WI38 (cell line): Measurements from ENCODE around the gene DAPK1.
A peak's percentile ranks its signal among the peaks of the same experiment; 100 is the strongest.

Experiments used
- H3K4me3 ChIP-seq: 2 replicates; pipeline ENCODE4 v1.5.1; 2011; ENCODE audit warnings: low read depth, mild to moderate bottlenecking, control low read depth, low read length
- CTCF ChIP-seq: IDR thresholded peaks from 2 replicates; pipeline ENCODE4 v1.5.1; 2012; ENCODE audit warnings: low read depth, mild to moderate bottlenecking, control low read depth, low read length

DAPK1 gene

DNA sequence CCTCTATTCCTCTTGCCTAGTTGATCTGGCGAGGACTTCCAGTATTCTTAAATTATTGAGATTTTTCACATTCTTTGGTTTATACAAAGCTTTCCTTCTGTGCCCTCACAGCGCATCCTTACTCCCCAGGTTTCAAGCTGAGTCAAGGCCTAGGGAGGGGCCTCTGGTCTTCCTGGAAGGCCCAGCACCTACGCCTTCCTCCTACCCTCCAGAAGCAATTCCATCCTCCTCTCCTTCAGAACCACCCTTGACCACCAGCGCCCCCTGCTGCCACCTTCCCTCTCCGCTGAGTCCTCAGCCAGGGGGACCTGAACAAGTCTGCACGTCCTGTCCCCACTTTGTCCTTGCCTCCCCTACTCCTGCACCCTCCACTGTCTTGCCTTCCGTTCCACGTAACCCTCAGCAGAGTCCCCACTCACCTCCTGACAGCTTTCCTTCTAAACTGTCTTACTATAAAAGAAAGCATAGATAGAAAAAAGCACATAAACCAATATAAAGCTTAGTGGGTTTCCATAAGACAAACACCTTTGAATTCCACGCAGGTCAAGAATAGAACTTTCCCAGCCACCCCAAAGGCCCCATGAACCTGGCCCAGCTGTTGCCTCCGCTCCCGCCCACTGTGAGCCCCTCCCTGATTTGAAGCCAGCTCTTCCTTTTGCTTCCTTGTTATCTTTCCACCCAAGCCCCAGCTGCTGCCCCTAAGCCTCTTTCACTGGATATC is 165.3 kb downstream of the DAPK1 start:
- no peak overlapping the region for H3K4me3 ChIP-seq
- TF ChIP-seq CTCF, result peak; percentile 58

GRCh38 chr9:87663556-87663955 is 165.9 kb downstream of the DAPK1 start:
- TF ChIP-seq CTCF, result no peak
- H3K4me3 ChIP-seq, result no peak overlapping the region

- H3K4me3 ChIP-seq, result no peak overlapping the region
- TF ChIP-seq CTCF, result no peak
Observed at GRCh38 chr9:87664153-87665060, 166.7 kb downstream of the DAPK1 start.

GRCh38 chr9:87665505-87665904 is 167.8 kb downstream of the DAPK1 start:
- no peak for TF ChIP-seq CTCF
- no peak overlapping the region for H3K4me3 ChIP-seq

GRCh38 chr9:87667164-87667738 is 169.6 kb downstream of the DAPK1 start:
- no peak overlapping the region for H3K4me3 ChIP-seq
- no peak for TF ChIP-seq CTCF

- H3K4me3 ChIP-seq, result no peak overlapping the region
- TF ChIP-seq CTCF, result no peak
Observed at GRCh38 chr9:87668222-87668621, 170.6 kb downstream of the DAPK1 start.
